Fibroblast of skin of right quadriceps (primary cell): Measurements from ENCODE around the gene S100A10.

Experiments used
- DNase-seq: peaks from one replicate; pipeline ENCODE4 v3.0.0-alpha.2; 2013

The S100A10 gene

DNA sequence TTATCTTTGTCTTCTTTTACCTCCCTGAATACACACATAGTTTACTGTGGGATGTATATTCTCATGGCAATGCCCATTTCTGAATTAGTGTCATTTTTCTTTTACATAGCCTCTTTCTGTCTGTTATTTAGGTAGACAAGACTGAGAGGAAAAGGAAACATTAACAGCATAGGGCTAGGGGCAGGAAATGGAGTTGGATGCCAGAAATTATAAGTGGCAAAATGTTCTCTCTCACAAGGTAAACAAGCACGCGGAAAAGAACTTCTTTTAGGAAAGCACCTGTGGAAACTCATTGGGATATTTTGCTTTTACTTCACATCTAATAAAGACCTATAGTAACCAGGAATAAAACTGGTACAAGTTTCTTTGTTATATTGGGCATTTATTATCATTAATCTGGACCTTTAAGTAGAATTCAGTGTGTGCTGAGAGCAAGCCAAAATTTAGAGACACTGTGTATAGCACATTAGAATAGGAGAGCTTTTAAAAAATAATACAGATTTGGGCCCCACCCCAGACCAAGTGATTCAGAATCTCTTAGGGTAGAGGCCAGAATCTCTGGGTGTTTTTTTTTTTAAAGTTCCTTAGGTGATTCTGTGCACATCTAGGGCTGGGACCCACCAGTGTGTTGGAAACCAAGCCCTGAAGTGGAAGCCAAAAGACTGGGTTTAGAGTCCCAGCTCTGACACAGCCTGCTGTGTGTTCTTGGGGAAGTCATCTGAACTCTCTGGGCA, 32.7 kb downstream of the S100A10 start:
- no peak for DNase-seq

DNA sequence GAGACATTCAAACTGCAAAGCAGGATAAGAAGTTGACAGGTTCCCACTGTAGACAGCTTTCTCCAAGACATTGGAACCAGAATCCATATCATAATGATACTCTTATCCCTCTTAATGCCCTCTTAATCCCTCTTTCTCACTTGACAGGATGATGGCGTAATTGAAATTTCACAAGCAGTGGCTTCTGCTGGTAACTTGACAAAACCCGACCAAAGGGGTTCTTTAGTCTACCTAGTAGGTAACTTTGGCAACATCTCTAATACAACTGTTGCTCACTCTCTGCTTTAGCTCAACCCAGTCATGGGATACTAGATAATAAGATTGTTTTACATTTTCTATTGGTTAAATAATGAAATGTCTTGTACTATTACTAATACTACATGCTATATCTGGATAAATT, 34.7 kb downstream of the S100A10 start:
- DNase-seq = no peak

DNA sequence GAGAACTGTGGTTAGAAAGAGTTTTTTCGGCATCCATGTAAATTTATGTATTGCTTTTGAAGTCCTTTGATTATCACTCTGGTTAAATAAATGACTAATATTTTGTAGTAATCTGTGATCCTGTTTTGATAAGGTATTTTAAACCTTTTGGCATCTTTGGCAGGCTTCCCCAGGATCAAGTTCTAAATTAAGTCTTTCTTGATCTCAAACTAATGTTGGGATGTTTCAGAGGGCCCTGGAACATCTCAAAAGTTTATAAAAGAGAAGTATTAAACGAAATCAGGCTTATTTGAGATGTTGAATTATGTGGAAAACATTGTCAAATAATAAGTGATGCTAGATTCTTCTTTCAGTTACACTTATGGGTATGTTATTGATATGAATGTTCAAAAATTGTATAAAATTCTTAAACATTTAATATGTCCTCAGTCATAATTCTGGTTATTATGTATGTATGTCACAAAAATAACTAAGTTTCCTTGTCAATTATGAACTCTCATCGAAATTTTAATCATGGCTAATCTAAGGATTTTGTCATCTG, 36.6 kb downstream of the S100A10 start:
- DNase-seq = no peak

DNA sequence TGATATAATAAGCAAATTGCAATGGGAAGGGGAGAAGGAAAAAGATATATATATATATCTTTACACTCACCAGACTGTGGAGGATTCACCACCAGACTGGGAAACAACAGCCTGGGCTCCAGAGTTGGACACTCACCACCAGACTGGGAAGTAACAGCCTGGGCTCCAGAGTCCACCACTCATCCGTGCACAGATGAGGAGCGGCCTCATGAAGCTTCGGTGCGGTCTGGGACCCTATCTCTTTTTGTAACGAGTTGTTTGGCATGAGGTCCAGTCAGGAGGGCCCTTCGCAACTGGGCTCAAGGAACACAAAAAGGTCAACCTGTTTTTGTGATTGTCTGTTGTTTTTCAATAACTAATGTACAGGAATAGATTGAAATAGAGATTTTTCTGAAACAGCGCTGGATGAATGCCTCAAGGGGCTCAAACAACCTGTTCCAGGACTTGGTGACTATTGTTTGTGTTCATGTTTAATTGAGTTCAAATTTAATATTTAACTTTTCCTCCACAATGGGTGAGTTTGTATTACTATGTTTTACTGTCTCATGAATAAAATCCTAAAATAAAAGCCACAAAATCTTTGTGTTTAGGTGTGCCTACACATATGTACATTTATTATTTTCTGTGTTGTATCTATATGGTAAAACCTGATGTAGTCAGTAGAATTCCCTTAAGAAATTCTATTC, 40.1 kb downstream of the S100A10 start:
- no peak for DNase-seq

DNA sequence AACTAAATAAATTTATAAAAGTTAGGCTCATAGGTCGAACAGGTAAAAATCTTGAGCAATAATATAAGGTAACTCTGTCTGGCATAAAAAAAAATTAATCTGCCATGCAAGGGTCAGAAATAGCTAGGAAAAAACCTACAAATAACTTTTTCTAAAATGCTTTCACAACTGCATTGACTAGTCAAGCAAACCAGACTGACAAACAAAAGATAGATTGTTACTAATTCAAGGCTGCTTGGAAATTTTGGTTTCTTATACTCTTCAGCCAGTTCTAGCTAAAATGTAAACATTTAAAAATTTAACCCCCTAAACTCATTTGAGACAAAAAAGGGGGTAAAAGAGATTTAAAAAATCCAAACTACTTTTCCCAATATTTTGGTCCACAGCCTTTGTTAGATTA, 40.8 kb downstream of the S100A10 start:
- DNase-seq = no peak

DNA sequence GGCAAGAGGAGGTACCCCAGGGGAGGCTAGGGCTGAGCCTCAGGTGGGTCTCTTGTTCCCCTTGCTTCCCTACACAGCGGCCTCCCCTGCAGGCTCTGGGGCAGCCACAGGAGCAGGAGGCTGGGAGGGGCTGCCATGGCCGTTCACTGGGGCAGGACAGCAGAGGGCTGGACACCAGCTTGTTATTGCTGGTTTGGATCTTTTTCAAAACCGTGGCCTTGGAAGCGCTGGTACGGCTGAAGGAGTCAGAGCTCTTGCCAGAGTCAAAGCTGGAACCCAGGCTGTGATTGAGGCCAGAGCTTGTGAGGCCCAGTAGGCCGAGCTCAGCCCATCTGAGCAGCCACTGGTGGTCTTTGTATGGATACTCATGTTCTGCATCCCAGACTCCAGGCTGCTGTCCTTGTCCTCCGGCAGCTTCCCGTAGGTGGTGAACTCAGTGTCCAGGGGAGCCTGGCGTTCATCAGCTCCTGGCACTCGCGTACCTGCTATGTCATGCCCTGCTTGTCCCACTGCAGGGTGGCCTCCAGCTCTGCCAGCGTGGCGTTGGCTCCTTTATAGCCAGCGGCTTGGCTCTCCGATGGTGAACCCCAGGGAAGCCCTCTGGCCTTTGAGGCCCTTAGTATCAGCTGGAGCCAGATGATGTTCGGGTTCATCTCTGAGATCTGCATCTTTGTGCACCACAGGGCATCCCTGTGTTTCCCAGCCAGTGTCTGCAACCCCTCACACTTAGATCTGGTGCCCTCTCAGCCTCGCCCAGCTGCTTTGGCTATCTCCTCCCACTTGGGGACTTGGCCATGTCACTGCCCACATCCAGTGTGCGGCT, 44.1 kb downstream of the S100A10 start:
- no peak for DNase-seq

DNA sequence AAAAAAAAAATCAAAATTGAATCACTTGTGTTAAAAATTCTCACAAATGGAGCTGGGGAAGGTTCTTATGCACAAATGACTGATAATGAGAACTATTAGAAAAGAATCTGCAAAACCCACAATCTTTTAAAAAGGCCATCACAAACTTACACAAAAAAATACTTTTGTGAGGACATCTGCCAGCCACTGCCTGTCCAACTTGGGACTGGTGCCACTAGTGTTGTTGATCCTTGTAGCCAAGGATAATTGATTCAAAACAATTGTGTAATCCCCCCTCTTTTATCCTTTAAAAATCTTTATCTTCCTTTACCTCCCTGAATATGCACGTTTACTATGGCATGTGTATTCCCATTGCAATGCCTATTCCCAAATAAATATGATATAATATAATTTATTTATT, 45.2 kb downstream of the S100A10 start:
- no peak for DNase-seq

DNA sequence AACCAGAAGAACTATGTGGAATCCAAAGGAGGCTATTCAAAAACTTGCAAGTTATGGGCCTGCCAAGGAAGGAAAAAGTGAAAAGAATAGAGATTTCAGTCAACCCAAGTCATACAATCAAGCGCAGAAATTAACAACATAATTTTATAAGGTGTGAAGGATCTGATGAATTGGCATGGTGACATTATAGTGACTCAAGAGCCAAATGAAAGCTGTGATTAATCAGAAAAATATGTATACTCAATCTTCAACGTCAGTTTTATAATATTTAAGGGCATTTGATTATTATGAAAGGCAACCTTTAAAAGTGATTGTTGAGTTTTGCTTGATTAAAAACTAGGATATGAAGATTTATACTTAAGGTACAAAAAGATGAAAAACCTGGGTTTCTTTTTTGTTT, 46.5 kb downstream of the S100A10 start:
- peak; percentile 27 for DNase-seq

DNA sequence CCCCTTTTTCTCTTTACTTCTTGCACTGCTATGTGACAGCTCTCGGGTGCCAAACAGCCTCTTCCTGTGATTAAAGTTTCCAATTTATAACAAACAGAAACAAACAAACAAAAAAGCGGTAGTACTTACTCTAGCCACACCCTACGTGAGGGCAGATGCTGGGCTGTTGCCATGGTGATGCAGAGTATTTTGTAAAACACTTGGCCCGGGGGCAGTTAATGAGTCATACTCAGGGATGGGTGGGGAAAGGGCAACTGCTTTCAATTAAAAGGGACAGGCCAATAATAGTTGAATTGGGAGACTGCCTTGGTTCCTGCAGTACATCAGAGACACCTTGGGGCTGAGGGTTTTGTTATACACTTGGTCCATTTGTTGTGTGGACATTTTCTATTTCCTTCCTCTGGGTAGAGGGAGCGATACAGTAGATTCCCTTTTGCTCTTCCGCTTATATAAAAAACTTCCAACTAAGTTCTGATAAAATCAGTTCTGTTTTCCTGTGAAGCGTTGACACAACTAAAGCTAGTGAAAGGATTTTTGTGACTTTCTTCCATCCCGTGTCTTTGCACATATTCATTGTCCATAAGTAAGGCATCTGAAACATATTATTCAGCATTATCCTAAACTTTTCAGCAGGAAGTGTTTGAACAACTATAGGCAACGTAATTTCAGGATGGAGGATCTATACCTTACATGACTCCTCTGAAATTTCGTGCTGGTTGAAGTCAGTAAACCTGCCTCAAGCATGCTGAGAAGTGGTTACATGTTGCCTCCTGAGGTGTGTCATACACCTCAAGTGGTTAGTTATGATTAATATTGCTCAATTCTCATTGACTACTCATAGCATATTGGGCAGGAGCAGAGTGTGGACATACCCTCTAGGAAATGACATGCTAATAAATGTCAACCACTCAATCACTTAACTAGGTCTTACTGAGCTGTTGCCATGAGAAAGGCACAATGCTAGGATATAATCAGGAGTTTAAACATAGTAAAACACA, 47.6 kb downstream of the S100A10 start:
- DNase-seq = peak; percentile 96

DNA sequence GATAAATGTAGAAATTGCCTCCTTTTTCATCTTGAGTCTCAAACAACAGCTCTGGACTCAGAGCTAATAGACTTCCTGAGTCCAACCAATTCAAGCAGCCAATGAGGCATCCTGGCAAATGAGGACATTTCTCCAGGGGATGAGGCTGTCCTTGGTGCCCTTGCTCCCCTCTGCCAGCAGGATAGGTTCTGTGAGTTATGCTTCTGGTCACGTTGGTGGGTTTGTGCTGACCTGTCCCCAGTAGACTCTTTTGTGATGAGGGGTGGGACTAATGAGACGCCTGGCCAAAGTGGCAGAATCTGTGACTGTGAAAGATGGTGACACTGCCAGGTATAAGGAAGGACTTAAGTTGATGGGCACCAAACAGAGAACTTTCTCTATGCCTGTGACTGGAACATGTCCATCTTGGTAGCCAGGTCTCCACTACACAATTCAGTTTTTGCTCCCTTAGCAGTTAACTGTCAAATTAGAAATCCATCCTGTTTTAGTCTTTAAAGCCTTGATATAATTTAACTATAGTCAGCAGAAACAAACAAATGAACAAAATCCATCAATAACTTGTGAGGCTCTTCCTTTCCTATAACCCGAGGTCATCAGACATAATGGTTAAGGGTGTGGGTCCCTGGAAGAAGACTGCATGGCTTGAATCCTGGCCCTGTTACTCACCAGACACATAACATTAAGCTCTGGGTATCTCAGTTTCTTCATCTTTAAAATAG, 48.6 kb downstream of the S100A10 start:
- no peak for DNase-seq

DNA sequence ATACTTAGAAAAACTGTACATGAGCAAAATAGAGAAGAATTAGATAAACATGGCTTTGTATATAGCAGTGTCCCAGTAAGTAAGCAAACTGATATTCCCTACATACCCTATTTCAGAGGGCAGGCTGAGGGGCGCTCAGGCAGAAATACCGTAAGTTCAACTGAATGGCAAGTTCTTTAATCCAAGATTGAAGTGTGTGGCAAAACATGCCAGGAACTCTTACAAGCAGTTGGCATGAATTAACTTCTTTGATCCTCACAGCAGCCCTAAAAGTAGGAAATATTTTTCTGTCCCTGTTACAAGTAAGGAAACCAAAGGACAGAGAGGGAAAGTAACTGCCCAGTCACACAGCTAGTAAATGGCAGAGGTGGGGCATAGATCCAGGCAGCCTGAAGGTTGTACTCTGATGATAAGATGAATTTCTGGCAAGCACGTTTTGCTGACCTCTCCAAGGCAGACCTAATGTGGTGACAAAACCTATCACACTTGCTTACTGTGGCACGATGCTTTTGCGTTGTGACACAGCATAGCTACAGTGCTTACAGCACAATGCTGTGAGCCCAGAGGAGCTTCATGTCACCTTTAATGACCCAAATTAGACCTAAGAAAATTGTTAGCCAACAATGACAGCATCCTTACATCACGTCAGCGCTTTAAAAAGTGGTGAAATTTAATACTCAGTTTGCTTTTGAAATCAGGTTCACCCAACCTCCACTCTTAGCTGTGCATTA, 49.4 kb downstream of the S100A10 start:
- DNase-seq = no peak

DNA sequence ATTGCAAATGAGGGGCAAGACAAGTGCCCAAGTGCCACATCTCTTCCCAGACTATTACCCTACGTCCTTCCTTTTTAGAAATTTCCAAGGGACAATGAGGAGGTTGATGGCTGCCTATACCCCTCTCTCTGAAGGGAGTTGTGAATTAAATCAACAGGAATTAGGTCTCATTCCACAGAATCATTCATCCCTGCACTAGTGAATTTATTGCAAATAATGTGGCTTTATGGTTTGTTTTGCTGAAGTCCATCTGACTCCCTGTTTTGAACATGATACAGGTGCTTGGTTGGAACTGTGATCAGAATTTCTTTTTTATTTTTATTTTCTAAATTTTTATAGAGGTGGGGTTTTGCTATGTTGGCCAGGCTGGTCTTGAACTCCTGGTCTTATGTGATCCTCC, 50.1 kb downstream of the S100A10 start:
- no peak for DNase-seq

DNA sequence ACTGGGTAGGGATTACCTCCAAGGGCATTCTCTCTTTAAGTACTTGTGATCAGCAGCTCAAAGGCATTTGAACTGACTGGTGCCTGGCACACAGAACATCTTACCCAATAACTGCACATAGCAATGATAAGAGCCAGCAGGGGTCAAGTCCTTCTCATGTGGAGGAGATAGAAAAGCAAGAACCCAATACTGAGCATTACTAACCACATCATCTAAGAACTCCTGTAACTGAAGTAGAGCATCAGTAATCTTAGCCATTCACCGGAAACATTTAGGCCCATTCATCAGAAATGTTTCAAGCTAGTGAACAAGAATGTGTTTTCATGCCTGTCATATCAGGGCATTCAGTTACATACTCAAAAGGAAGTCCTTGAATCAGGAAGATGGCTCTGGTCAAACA, 50.8 kb downstream of the S100A10 start:
- no peak for DNase-seq

DNA sequence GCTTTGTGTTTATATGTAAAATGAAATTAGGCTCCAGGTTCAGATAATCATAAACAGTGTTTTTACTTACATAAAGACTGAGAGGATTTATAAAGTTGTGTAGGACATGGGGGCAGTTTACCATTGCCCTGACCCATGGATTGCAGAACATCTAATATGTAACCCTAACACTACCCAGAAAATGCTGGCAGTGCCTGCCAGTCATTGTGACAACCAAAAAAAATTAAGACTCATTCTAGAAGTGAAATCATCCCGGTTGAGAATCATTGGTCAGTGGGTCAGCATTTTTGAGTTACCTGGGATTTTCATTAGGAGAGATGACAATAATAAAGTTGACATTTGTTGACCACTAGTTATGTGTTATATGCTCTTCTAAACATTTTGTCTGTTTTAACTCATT, 53.1 kb downstream of the S100A10 start:
- DNase-seq = no peak

DNA sequence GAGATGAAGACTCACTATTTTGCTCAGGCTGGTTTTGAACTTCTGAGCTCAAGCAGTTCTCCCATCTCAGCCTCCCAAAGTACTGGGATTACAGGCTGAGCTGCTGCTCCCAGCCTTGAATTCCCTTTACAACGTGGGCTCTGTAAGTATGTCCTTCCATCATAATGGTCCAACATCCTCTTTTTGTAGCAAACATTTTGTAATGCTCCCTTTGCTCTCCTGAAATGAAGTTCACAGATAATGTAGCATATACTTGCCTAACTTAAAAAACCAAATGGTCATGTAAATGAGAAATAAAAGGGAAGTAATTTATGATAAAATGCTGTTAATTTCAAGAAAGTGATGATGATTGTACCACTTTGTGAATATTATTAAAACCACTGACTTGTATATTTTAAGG, 53.9 kb downstream of the S100A10 start:
- DNase-seq = no peak

DNA sequence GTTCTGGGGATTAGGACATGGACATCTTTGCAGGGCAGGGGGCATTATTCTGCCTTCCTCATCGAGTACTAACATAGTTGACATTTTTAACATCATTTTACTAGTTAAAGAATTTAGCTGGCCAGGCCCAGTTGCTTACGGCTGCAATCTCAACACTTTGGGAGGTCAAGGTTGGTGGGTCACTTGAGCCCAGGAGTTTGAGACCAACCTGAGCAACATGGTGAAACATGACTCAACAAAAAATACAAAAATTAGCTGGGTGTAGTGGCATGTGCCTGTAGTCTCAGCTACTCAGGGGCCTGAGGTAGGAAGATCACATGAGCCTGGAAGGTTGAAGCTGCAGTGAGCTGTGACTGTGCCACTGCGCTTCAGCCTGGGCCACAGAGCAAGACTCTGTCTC, 54.5 kb downstream of the S100A10 start:
- DNase-seq = no peak

DNA sequence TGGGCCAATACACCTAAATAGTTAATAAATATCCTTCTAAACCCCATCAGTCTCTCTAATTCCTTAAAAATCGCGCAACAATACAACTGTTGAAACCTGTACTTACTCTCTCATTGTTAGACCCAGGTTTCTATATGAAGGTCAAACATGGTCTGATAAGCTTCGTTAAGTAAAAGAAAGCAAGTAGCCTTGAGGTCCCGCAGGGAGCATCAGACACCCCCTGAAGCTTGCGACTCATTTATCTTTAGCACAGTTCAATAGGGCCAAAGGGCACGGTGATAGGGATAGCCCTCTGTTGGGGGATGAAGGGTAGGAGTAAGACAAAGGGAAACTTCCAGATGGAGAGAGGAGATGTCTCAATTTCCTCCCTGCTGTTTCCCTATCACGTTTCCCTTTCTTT, 57.0 kb downstream of the S100A10 start:
- DNase-seq = no peak

DNA sequence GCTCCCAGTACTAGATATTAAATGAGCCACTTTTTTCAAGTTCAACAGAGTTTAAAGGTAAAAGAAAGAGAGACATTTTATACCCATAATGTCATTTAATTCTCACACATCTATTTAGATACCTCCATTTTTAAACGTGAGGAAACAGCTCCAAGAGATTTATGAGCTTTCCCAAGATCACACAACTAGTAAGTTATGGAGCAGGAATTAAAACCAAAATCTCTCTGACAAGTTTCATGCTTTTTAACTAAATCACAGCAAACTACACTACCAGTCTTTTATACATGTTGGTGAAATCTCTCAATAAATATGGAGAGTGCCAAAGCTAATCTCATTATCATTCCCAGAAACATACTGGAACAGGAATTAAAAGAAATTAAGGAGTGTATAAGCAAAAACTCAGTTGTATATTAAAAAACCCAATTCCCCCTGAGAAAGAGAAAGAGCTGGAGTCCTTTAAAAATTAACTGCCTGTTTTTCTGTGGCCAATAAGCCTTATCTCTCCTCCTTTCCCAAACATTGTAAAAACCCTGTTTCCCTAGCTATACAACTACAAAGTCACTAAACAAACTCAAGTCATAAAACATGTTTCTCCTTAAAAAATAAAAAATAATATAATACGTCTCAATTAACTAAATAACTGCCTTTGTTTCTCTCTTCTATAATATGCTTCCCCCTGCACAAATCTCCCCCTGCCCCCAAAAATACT, 57.6 kb downstream of the S100A10 start:
- no peak for DNase-seq

DNA sequence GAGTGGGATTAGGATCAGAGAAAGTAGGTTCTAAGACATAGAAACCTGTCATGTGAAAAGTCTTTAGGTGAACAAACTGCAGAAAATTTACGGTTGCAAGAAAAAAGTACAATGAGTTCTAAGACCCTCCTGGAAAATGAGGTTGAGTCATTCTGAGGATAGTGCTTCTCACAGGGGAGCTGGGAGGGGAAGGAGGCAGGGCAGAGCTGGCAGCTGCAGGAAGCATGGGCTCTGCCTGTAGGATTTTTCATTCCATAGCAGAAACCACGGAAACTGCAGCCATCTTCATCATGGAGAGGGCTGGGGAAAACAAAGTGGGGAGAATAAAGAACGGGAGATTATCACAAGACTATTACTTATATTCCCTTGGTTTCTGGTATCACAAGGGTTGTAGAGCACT, 58.5 kb downstream of the S100A10 start:
- DNase-seq = peak; percentile 53

DNA sequence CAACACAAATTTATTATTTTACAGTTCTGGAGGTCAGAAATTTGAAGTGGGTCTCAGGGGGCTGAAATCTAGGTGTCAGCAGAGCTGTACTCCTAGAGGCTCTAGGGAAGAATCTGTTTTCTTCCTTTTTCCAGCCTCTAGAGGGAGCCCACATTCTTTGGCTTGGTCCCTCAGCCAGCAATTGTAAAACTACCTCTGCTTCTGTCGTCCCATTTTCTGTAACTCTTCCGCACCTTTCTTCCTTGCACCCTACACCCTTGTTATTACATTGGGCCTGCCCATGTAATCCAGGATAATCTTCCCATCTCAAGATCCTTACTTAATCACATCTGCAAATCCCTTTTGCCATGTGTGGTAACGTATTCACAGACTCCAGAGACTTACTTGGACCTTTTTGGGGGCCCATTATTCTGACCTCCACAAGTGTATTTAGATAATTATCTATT, 59.6 kb downstream of the S100A10 start:
- DNase-seq = peak; percentile 60
